RWPE1 (cell line): ENCODE results near the gene LMBR1L.
A peak's percentile ranks its signal among the peaks of the same experiment; 100 is the strongest.
"Not testable (repeated sequence)": the region's sequence is repeated elsewhere in the genome, so short reads cannot be mapped to it uniquely, and the experiment has no call there.

ENCODE experiments used
- CTCF ChIA-PET: fragments of 350-600 bp; sonication (Branson Sonifier 250); formaldehyde crosslinking; extraction: SDS; loops from one replicate; lab custom pipeline; 2021; lab: Yijun Ruan, JAX
- POLR2A ChIA-PET: fragments of 400-600 bp; formaldehyde crosslinking; extraction: SDS; loops from one replicate; lab custom pipeline; 2020; ENCODE audit warnings: antibody characterized with exemption; ENCODE audit not compliant: low non-redundant PET; lab: Yijun Ruan, JAX
- DNase-seq: peaks from one replicate; pipeline ENCODE4 v3.0.0; 2012; ENCODE audit warnings: low spot score
- H3K27ac ChIP-seq: fragments of 450-650 bp; 2 replicates; pipeline ENCODE4 v1.5.1; 2017
- CTCF ChIP-seq: fragments of 450-650 bp; conservative IDR thresholded peaks from 2 replicates; pipeline ENCODE4 v1.5.1; 2017; ENCODE audit warnings: low read depth, mild to moderate bottlenecking

LMBR1L gene

GRCh38 chr12:49079793-49080192 lies 30.9 kb downstream of the LMBR1L start:
- no peak overlapping the region for H3K27ac ChIP-seq
- POLR2A ChIA-PET: interaction anchor here (0.6 kb wide), 1 partner anchor 221 kb away, joined by 3 read pairs; no protein-coding TSS in a partner anchor
- no peak for DNase-seq
- TF ChIP-seq CTCF: no peak
- CTCF ChIA-PET: interaction anchor here (1.3 to 2.1 kb wide), 2 partner anchors 8 to 16 kb away, joined by 3 to 12 read pairs; no protein-coding TSS in a partner anchor

- no peak for TF ChIP-seq CTCF
- ChIA-PET CTCF (no interaction called here), POLR2A (no interaction called here)
- DNase-seq: no peak
- H3K27ac ChIP-seq: no peak overlapping the region
Measured at GRCh38 chr12:49070971-49071370, 39.7 kb downstream of the LMBR1L start.

- peak; percentile 98 for DNase-seq
- peak; percentile 47 for TF ChIP-seq CTCF
- POLR2A ChIA-PET: interaction anchor here (0.6 to 1.1 kb wide), 2 partner anchors 61 to 165 kb away, joined by 4 to 5 read pairs; partner anchors contain the start of gene TUBA1B
- CTCF ChIA-PET: no interaction called here
- peak within 1 kb of the TSS; percentile 92 for H3K27ac ChIP-seq
Measured at GRCh38 chr12:49069507-49070346, 40.9 kb downstream of the LMBR1L start, which contains the start of gene RHEBL1. Gene RHEBL1, minus strand, starts transcription at chr12:49069979. Its CDS starts 194 bp downstream, at chr12:49069785.

DNA sequence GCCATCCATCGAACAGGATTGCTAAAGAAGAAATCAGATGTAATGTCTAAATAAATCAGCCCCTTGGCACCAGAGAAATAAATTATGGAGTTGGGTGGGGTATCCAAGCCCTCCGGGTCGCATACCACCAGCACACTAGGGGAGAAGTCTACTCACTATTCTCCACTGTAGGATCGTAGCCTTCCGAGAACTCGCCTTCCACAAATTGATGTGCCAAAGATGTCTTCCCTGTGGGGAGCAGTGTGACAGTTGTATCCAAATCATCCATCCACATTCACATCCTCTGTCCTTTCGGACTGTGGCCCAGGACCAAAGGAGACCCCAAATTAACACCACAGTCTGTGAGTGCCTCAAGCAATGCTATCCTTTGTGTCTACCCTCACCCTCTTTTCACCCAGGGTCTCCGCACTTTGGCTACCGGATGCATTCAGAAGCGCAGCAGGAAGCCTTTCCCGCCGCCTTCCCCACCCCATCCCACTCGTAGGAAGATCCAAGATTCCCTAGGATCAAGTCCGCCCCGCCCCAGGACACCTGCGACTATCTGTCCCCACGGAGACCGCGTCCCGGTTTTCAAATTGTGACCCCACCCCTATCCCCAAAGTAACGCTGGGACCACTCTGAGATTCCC lies 41.7 kb downstream of the LMBR1L start:
- no peak for DNase-seq
- H3K27ac ChIP-seq: peak overlapping the region; percentile 92
- CTCF ChIA-PET: interaction anchor here (0.6 to 0.8 kb wide), 2 partner anchors 23 to 1203 kb away, joined by 3 to 4 read pairs; no protein-coding TSS in a partner anchor
- POLR2A ChIA-PET: no interaction called here
- no peak for TF ChIP-seq CTCF

- ChIA-PET CTCF (interaction anchor here (0.5 to 3.0 kb wide), 3 partner anchors 22 to 471 kb away, joined by 5 to 18 read pairs (median 5); no protein-coding TSS in a partner anchor), POLR2A (no interaction called here)
- DNase-seq: no peak
- no peak for TF ChIP-seq CTCF
- no peak overlapping the region for H3K27ac ChIP-seq
Measured at GRCh38 chr12:49066120-49066519, 44.5 kb downstream of the LMBR1L start.

DNA sequence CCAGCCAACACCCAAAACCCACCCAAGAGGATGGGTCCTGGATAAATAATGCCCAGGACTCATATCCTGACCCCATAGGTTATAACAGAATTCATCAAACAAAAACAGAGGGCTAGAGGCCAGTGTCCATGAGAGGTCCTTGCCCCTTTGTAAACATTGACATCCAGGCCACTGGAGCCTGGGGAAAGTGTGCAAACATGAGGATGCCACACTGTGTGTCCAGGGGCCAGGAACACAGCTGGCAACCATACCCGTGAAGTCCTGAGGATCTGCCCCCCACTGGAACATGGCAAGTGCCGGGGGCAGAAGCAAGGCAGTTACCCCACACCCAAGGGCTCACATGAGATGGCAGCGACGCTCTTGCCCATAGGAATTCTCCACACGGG lies 45.9 kb downstream of the LMBR1L start:
- no peak for TF ChIP-seq CTCF
- no peak overlapping the region for H3K27ac ChIP-seq
- CTCF ChIA-PET: interaction anchor here (0.5 to 3.7 kb wide), 18 partner anchors 8 to 201 kb away, joined by 3 to 21 read pairs (median 5); partner anchors contain the start of genes DHH and TUBA1B
- POLR2A ChIA-PET: no interaction called here
- no peak for DNase-seq

DNA sequence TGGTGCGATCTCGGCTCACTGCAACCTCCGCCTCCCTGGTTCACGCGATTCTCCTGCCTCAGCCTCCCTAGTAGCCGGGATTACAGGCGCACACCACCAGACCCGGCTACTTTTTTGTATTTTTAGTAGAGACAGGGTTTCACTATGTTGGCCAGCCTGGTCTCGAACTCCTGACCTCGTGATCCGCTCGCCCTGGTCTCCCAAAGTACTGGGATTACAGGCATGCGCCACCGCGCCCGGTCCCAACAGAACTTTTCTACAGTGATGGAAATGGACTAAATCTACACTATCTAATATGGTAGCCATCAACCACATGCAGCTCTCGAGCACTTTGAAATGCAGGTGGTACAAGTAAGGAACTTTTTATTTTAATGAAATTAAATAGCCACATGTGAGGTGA lies 48.7 kb downstream of the LMBR1L start:
- CTCF ChIA-PET: interaction anchor here (3.7 kb wide), 1 partner anchor 69 kb away, joined by 21 read pairs; the partner anchor contains the start of gene TUBA1B
- POLR2A ChIA-PET, H3K27ac ChIP-seq, DNase-seq: not testable (repeated sequence)
